Head of caudate nucleus (tissue), 42 donors: ENCODE results near the gene GJB2.

Experiments
- DNase-seq, 42 donors: peaks; one replicate each; pipeline versions ENCODE4 v3.0.0 to v3.0.0-alpha.2; 2020 to 2021; ENCODE audit warnings: mixed read lengths in 7 of 42
- intact Hi-C: fragments of 100-400 bp; cut with DNase I; formaldehyde crosslinking; loops from one replicate; pipeline ENCODE4 v1.15.0; 2022

GJB2 gene

GRCh38 chr13:20150561-20150960 lies 42.2 kb downstream of the GJB2 start:
- DNase-seq: peak in 1 of 42 donors; percentile 18
- intact Hi-C loops: no loop called here

- intact Hi-C loops: no loop called here
- peak in 1 of 42 donors; percentile 20 for DNase-seq
Observed at GRCh38 chr13:20149762-20150161, 43.0 kb downstream of the GJB2 start.

- DNase-seq: peak in 1 of 42 donors; percentile 33
- intact Hi-C loops: no loop called here
Observed at GRCh38 chr13:20148501-20149183, 44.1 kb downstream of the GJB2 start.

GRCh38 chr13:20146381-20146780 lies 46.4 kb downstream of the GJB2 start:
- DNase-seq: peak in 1 of 42 donors; percentile 16
- intact Hi-C loops: no loop called here

GRCh38 chr13:20145521-20145920 lies 47.2 kb downstream of the GJB2 start:
- peak in 1 of 42 donors; percentile 22 for DNase-seq
- intact Hi-C loops: no loop called here

- peak in 1 of 42 donors; percentile 28 for DNase-seq
- intact Hi-C loops: no loop called here
Observed at GRCh38 chr13:20144141-20144850, 48.4 kb downstream of the GJB2 start.

- intact Hi-C loops: no loop called here
- peak in 1 of 42 donors; percentile 33 for DNase-seq
Observed at GRCh38 chr13:20142927-20143480, 49.7 kb downstream of the GJB2 start.

- intact Hi-C loops: no loop called here
Observed at GRCh38 chr13:20142023-20142926, 50.5 kb downstream of the GJB2 start.

GRCh38 chr13:20141238-20142022 lies 51.3 kb downstream of the GJB2 start:
- peak in 1 of 42 donors; percentile 33 for DNase-seq
- intact Hi-C loops: no loop called here

More at GRCh38 chr13:20142023-20142926, 50.5 kb downstream of the GJB2 start:
- peak in 1 of 42 donors; percentile 37 for DNase-seq

GRCh38 chr13:20140487-20140886 lies 52.3 kb downstream of the GJB2 start:
- DNase-seq: peak in 1 of 42 donors; percentile 9
- intact Hi-C loops: no loop called here

GRCh38 chr13:20137875-20138274 lies 54.9 kb downstream of the GJB2 start:
- DNase-seq: no peak
- intact Hi-C loops: no loop called here
